Testis (tissue), 2 donors: Measurements from ENCODE around the gene CCDC92B.
"Not testable (repeated sequence)": the region's sequence is repeated elsewhere in the genome, so short reads cannot be mapped to it uniquely, and the experiment has no call there.

Source experiments
- CTCF ChIP-seq, 3 experiments: fragments of 450-650 bp in 2 of 3; fragments of 200-600 bp in 1 of 3; sonication (generic) in 1 of 3; IDR thresholded peaks; one replicate each; pipeline ENCODE4 v1.5.1; 2016 to 2019; ENCODE audit warnings: antibody characterized with exemption in 3 of 3, mild to moderate bottlenecking in 2 of 3, moderate library complexity in 1 of 3
- POLR2A ChIP-seq: fragments of 450-650 bp; IDR thresholded peaks from one replicate; pipeline ENCODE4 v1.6.1; 2017; ENCODE audit warnings: antibody characterized with exemption, mild to moderate bottlenecking, moderate library complexity

- not testable (repeated sequence) for TF ChIP-seq CTCF (IDR thresholded peaks at IDR 0.05); POLR2A
Observed at GRCh38 chr17:2785376-2785775, 35.9 kb upstream of the CCDC92B start.
